Prostate gland (tissue), 2 donors: ENCODE measurements around the gene FGF9. TPM values are rescaled to one million over a fixed set of nuclear protein-coding genes. Genes with fewer than 3 reads are reported as not detected.

Source experiments
- DNase-seq: peaks from one replicate; pipeline ENCODE4 v3.0.0-alpha.2; 2019; ENCODE audit warnings: low spot score
- H3K27ac ChIP-seq, 2 donors: fragments of 200-600 bp; sonication (generic); 2 replicates each; pipeline ENCODE4 v1.5.1; 2017 to 2019
- H3K27me3 ChIP-seq: fragments of 200-600 bp; sonication (generic); replicated peaks from 2 replicates; pipeline ENCODE4 v1.5.1; 2019; ENCODE audit not compliant: insufficient read depth
- H3K36me3 ChIP-seq, 2 donors: fragments of 200-600 bp; sonication (generic); 1 replicate in 1 of 2; 2 replicates in 1 of 2; pipeline versions ENCODE4 v1.5.1 to v1.8.1; 2017 to 2019
- H3K4me1 ChIP-seq: fragments of 200-600 bp; sonication (generic); replicated peaks from 2 replicates; pipeline ENCODE4 v1.5.1; 2019
- H3K4me3 ChIP-seq, 2 donors: fragments of 200-600 bp; sonication (generic); 2 replicates each; pipeline ENCODE4 v1.5.1; 2017 to 2019
- H3K9me3 ChIP-seq: fragments of 200-600 bp; sonication (generic); 2 replicates; pipeline ENCODE4 v1.5.1; 2017
- POLR2A ChIP-seq: fragments of 450-650 bp; IDR thresholded peaks from one replicate; pipeline ENCODE4 v1.6.1; 2016; ENCODE audit warnings: antibody characterized with exemption, mild to moderate bottlenecking
- POLR2AphosphoS5 ChIP-seq: sonication (generic); formaldehyde crosslinking; IDR thresholded peaks from one replicate; pipeline ENCODE4 v1.6.1; 2017; ENCODE audit warnings: antibody characterized with exemption
- WGBS: methylation state at CpG from one replicate; pipeline ENCODE4 v1.1.5; 2018; 5-methylcytosine and 5-hydroxymethylcytosine counted together
- intact Hi-C: fragments of 100-400 bp; cut with DNase I; formaldehyde crosslinking; loops from one replicate; pipeline ENCODE4 v1.14.2; 2022
- total RNA-seq, 2 donors: library from RNA; depleted of rRNA; stranded (reverse); fragments of >200 nt; gene quantifications; one replicate each; pipeline ENCODE4 v1.1.0, GENCODE V29; 2016
- TF ChIP-seq, protein P1 (sequence below), 4 experiments: fragments of 200-600 bp in 2 of 4; fragments of 450-650 bp in 2 of 4; sonication (generic) in 2 of 4; IDR thresholded peaks; 1 replicate in 3 of 4; 2 replicates in 1 of 4; pipeline ENCODE4 v1.5.1; 2016 to 2019; ENCODE audit warnings: antibody characterized with exemption in 4 of 4, mild to moderate bottlenecking in 2 of 4, moderate library complexity in 2 of 4

The FGF9 gene
- total RNA-seq, 2 donors from 2014 or later, result 0.14 to 1.6 TPM

DNA sequence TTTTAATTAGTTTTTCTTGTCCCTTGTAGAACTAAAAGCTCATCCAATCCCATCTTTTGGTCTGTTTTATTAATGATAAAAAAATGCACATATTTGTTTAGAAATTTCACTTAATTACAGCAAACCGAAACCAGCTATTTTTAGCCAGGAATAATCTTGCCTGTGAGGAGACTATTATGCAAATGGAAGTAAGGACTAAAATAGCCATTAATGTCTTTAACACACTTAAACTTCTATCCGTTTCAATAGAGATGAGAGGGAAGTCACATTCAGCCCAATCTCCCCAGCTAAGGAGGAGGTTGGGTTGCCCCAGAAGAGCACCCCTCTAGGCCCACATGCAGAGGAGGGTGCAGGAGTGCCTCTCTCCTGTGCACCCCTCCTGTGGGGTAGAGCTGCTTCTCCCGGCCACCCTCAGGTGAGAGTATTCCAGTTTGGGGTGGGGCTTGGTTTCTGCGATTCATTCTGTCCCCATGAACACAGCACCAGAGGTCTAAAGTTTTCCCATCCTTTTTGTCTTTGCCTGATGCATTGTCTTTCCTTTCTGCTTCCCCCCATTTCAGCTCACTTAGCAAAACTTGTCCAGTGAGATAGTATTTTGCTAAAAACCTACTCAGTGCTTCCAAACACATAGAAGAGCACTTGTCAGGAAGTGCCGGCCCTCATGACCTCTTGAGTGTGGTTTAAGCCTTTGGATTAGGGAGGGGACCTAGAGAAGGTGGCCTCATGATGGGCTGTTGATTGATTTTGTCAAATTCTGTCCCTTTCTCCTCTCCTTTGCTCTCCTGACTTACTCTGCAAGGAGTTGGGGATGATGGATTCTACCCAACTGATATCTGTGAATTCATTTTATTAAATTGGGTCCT is 28.2 kb downstream of the FGF9 start:
- intact Hi-C loops, result no loop called here
- no peaks in the 10 kb centered on the region for H3K4me1 ChIP-seq
- DNase-seq, result no peak
- no peaks in the 10 kb centered on the region for H3K9me3 ChIP-seq
- H3K36me3 ChIP-seq, result no peaks in the 10 kb centered on the region
- 84% methylated on average over 5 of the region's 5 CpGs for WGBS
- no peak overlapping the region for H3K27ac ChIP-seq
- H3K4me3 ChIP-seq, result no peak overlapping the region
- no peaks in the 10 kb centered on the region for H3K27me3 ChIP-seq
- TF ChIP-seq POLR2AphosphoS5 (no peak), POLR2A (no peak)
- TF ChIP-seq, protein P1, sequence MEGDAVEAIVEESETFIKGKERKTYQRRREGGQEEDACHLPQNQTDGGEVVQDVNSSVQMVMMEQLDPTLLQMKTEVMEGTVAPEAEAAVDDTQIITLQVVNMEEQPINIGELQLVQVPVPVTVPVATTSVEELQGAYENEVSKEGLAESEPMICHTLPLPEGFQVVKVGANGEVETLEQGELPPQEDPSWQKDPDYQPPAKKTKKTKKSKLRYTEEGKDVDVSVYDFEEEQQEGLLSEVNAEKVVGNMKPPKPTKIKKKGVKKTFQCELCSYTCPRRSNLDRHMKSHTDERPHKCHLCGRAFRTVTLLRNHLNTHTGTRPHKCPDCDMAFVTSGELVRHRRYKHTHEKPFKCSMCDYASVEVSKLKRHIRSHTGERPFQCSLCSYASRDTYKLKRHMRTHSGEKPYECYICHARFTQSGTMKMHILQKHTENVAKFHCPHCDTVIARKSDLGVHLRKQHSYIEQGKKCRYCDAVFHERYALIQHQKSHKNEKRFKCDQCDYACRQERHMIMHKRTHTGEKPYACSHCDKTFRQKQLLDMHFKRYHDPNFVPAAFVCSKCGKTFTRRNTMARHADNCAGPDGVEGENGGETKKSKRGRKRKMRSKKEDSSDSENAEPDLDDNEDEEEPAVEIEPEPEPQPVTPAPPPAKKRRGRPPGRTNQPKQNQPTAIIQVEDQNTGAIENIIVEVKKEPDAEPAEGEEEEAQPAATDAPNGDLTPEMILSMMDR (IDR thresholded peaks at IDR 0.05), result no peak

DNA sequence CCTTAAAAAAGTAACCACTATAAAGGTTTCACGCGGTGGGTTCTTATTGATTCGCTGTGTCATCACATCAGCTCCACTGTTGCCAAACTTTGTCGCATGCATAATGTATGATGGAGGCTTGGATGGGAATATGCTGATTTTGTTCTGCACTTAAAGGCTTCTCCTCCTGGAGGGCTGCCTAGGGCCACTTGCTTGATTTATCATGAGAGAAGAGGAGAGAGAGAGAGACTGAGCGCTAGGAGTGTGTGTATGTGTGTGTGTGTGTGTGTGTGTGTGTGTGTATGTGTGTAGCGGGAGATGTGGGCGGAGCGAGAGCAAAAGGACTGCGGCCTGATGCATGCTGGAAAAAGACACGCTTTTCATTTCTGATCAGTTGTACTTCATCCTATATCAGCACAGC is 30.6 kb downstream of the FGF9 start:
- intact Hi-C loops, result no loop called here
- TF ChIP-seq, protein P1 (IDR thresholded peaks at IDR 0.05), result no peak
- no peak for TF ChIP-seq POLR2AphosphoS5
- no peak for TF ChIP-seq POLR2A
- WGBS, result 95% methylated on average over 10 of the region's 10 CpGs
- Histone ChIP-seq H3K36me3 (no peaks in the 10 kb centered on the region), H3K27me3 (no peaks in the 10 kb centered on the region), H3K4me3 (no peak overlapping the region), H3K27ac (no peak overlapping the region), H3K4me1 (no peaks in the 10 kb centered on the region), H3K9me3 (no peaks in the 10 kb centered on the region)
- no peak for DNase-seq

DNA sequence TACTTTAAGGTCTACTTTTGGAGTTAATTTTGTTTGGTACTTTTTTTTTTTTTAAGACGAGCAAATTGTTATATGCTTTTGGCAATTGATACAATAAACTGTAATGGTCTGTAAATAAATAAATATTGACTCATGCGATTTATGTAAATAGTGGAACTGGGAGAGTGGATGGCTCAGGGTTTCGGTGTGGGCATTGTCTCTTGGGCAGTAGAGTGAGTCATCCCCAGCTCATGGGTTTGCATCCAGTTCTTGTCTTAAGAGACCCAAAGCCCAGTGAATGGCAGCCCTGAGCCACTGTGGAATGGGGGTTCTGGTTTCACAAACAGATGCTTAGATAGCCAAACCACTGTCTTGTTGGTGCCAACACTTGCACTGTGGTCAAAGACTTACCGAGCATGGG is 33.0 kb downstream of the FGF9 start:
- DNase-seq, result no peak
- no peaks in the 10 kb centered on the region for H3K4me1 ChIP-seq
- H3K4me3 ChIP-seq, result no peak overlapping the region
- no peak overlapping the region for H3K27ac ChIP-seq
- H3K27me3 ChIP-seq, result no peaks in the 10 kb centered on the region
- 80% methylated on average over 4 of the region's 4 CpGs for WGBS
- H3K9me3 ChIP-seq, result no peaks in the 10 kb centered on the region
- no peaks in the 10 kb centered on the region for H3K36me3 ChIP-seq
- intact Hi-C loops, result no loop called here
- TF ChIP-seq POLR2AphosphoS5, result no peak
- TF ChIP-seq POLR2A, result no peak
- TF ChIP-seq, protein P1 (IDR thresholded peaks at IDR 0.05), result no peak

DNA sequence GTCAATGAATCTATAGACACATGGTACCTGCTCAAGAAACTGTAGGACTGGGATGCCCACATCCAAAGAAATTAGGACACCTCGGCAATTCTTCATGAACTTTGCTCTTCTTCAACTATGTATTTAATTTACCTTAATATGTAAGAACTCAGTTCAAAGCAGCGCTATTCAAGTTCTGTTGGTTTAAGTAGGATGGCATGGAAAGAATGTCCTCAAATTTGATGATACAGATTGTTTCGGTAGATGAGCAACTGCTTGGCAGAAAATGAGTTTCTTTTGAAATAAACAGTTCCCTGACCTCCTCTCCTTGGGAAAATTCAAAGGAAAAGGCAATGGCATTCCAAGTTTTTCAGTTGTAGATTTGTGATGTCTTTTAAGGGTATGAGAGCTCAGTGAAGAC is 36.7 kb downstream of the FGF9 start:
- no peaks in the 10 kb centered on the region for H3K27me3 ChIP-seq
- H3K27ac ChIP-seq, result no peak overlapping the region
- no peak overlapping the region for H3K4me3 ChIP-seq
- TF ChIP-seq POLR2A (no peak), POLR2AphosphoS5 (no peak)
- TF ChIP-seq, protein P1 (IDR thresholded peaks at IDR 0.05), result no peak
- no peak for DNase-seq
- H3K9me3 ChIP-seq, result no peaks in the 10 kb centered on the region
- no peaks in the 10 kb centered on the region for H3K4me1 ChIP-seq
- H3K36me3 ChIP-seq, result no peaks in the 10 kb centered on the region
- intact Hi-C loops, result no loop called here
- WGBS, result 62% methylated on average over 3 of the region's 3 CpGs

DNA sequence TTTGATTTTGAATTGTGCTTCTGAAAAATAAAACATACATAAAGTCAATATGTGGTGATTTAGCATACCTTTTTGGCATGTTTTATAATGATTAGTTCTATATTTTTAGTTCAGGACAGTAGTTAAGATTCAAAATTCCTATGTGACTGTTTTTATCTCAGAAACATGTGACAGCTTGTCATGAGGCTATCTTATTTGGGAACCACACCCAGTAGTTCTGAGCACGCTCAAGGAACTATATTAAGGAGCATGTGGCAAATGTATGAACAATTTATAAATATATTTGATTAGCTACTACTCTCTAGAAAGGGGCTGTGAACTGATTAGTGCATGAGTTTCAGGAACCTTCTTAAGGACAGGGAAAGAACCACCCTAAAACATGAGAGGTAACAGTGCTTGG is 38.8 kb downstream of the FGF9 start:
- Histone ChIP-seq H3K27ac (no peak overlapping the region), H3K27me3 (no peaks in the 10 kb centered on the region), H3K36me3 (no peaks in the 10 kb centered on the region), H3K9me3 (no peaks in the 10 kb centered on the region), H3K4me1 (no peaks in the 10 kb centered on the region), H3K4me3 (no peak overlapping the region)
- 88% methylated on average over 1 of the region's 1 CpG for WGBS
- DNase-seq, result no peak
- TF ChIP-seq, protein P1 (IDR thresholded peaks at IDR 0.05), result no peak
- TF ChIP-seq POLR2A, result no peak
- no peak for TF ChIP-seq POLR2AphosphoS5
- intact Hi-C loops, result no loop called here
